GM06990 (cell line): ENCODE data around the gene PABPC4L.

Source experiments
- DNase-seq: peaks from one replicate; pipeline ENCODE4 v3.0.0-alpha.2; 2011; ENCODE audit not compliant: insufficient read length; ENCODE audit errors: extremely low read depth
- H3K27me3 ChIP-seq: replicated peaks from 2 replicates; pipeline ENCODE4 v1.6.0; 2011; ENCODE audit warnings: low read length; ENCODE audit not compliant: control insufficient read depth, insufficient read depth
- H3K36me3 ChIP-seq: 2 replicates; pipeline ENCODE4 v1.5.1; 2011; ENCODE audit warnings: low read length; ENCODE audit not compliant: control insufficient read depth, insufficient read depth
- H3K4me3 ChIP-seq: replicated peaks from 2 replicates; pipeline ENCODE4 v1.5.1; 2011; ENCODE audit warnings: low read depth, mild to moderate bottlenecking, control low read depth, low read length
- CTCF ChIP-seq: IDR thresholded peaks from 2 replicates; pipeline ENCODE4 v1.5.1; 2011; ENCODE audit warnings: low read length, control low read depth, mild to moderate bottlenecking, inconsistent platforms; ENCODE audit not compliant: insufficient read depth, poor library complexity, severe bottlenecking

Gene PABPC4L

DNA sequence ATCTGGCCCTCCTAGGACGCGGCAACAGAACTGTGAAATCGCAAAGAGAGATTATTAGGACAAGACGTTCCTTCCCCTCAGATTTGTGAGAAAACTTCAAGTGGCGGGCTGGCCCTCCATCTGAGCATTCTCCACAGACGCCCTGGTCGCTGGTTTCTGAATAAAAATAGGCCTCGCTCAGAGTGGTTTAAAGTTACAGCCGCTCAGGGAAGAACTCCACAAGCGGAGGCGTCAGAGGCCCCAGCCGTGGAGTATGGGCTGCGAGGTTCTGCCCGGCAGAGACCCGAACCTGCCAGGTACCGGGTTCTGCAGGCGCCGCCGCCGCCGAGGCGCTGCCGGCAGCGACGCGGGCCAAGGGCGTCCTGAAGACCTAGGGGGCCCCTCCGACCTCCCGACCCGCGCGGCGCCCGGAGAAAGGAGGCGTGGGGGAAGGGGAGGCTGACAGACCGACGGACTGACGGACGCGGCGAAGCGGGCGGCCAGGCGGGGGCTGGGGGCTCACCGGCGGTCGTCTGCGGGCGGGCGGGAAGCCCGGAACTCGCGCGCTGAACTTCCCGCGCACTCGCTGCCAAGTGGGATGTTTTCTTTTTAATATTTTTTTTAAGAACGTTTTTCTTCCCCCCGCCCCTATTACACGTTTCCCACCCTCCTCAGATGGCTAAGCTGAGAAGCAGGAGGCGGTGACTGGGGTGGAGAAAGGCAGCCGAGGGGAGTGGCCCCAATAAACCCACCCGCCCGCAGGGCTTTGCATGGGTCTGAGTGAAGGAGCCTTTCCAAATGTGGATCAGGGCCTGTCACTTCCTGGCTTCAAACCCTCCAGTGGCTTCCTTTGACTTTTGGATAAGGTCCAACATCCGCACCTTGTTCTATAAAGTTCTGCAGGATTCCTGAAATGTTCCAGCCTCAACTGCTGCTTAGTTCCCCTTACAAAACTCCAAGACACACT is at the start of gene PABPC4L:
PABPC4L (minus strand) TSS at position 574 of the 946 bp plus-strand sequence. CDS start 770 bp downstream, outside the sequence.
- TF ChIP-seq CTCF: no peak
- no peak for DNase-seq
- H3K4me3 ChIP-seq: no peak within 1 kb of the TSS
- H3K27me3 ChIP-seq: no peaks in the 10 kb centered on the region
- no peaks in the 10 kb centered on the region for H3K36me3 ChIP-seq

GRCh38 chr4:134251322-134251721 is 49.7 kb upstream of the PABPC4L start:
- H3K4me3 ChIP-seq: no peak overlapping the region
- no peak for TF ChIP-seq CTCF
- DNase-seq: no peak
- H3K27me3 ChIP-seq: no peaks in the 10 kb centered on the region
- H3K36me3 ChIP-seq: no peaks in the 10 kb centered on the region

DNA sequence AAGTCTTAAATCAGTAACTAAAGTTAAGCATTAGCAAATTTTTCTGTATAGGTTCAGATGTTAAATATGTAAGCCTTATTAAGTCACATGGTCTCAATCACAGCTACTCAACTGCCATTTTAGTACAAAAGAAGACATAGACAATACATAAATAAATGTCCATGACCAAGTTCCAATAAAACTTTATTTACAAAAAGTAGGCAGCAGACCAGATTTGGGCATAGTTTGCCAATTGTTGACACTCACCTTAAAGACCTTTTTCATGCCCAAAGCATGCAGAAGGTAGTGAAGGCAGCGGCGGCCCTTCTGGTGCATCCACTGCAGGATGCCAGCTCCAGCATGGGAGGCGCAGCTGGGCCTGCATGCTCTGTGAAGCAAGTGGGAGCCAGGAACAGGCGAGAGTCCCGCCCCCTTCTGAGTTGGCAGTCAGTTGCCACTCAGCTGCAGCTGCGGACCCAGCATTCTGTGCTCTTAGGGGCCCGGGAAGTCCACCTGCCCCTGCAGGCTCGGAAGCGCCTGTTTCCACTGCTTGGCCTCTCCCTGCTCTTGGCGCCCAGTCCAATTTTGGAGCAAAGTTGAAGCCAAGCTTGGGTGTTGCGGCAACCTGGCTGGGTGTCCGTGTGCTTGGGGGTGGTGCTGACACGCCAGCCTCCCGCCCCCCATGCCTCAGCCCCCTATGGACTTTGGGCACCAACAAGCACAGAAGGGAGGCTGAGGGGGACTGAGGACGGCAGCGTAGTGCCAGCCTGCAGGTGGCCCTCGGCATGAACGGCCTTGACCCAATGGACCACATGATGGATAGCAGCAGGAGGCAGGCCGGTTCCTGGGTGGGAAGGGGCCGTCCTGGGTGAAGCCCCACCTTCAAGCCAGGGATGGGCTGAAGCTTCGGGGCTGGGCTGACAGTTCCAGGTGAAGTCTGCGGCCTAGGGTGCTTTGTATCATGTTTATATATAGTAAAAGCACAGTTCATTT is 42.4 kb upstream of the PABPC4L start:
- TF ChIP-seq CTCF: no peak
- DNase-seq: no peak

DNA sequence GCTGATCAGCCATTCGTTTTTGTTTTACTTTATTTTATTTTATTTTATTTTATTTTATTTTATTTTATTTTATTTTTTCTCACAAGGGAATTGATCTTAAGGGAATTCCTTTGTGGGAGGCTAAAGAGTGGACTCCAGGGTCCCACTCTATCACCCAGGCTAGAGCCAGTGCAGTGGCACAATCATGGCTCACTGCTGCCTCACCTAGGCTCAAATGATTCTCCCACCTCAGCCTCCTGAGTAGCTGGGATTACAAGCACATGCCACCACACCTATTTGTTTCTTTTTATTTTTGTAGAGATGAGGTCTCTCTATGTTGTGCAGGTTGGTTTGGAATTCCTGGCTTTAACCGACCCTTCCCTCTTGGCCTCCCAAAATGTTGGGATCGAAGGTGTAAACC is 17.5 kb upstream of the PABPC4L start:
- no peaks in the 10 kb centered on the region for H3K27me3 ChIP-seq
- no peak for TF ChIP-seq CTCF
- no peak overlapping the region for H3K4me3 ChIP-seq
- no peaks in the 10 kb centered on the region for H3K36me3 ChIP-seq
- DNase-seq: no peak

More for the DNA sequence above, 42.4 kb upstream of the PABPC4L start:
- Histone ChIP-seq H3K4me3 (no peak overlapping the region), H3K27me3 (no peaks in the 10 kb centered on the region), H3K36me3 (no peaks in the 10 kb centered on the region)

GRCh38 chr4:134216411-134216810 is 14.8 kb upstream of the PABPC4L start:
- Histone ChIP-seq H3K4me3 (no peak overlapping the region), H3K27me3 (no peaks in the 10 kb centered on the region), H3K36me3 (no peaks in the 10 kb centered on the region)
- no peak for DNase-seq
- TF ChIP-seq CTCF: no peak
